Measurements from ENCODE around the gene HPCA.

Gene HPCA

DNA sequence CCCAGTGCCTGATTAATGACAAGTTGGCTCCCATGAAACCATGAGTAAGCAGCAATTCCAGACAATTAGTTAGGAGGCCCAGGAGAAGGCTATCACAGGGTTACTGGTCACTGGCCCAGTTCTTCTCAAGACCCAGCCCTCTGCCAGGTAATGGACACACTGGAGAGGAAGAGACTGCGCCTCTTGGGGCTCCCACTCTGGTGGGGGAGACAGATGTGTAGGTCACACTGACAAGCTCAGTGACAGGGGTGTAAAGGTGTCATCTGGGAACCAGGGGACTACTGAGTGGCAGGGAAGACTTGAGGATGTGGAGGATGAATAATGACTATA is 4.9 kb downstream of the HPCA start:
- TF ChIP-seq, protein P1, sequence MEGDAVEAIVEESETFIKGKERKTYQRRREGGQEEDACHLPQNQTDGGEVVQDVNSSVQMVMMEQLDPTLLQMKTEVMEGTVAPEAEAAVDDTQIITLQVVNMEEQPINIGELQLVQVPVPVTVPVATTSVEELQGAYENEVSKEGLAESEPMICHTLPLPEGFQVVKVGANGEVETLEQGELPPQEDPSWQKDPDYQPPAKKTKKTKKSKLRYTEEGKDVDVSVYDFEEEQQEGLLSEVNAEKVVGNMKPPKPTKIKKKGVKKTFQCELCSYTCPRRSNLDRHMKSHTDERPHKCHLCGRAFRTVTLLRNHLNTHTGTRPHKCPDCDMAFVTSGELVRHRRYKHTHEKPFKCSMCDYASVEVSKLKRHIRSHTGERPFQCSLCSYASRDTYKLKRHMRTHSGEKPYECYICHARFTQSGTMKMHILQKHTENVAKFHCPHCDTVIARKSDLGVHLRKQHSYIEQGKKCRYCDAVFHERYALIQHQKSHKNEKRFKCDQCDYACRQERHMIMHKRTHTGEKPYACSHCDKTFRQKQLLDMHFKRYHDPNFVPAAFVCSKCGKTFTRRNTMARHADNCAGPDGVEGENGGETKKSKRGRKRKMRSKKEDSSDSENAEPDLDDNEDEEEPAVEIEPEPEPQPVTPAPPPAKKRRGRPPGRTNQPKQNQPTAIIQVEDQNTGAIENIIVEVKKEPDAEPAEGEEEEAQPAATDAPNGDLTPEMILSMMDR (IDR thresholded peaks at IDR 0.05; ENCODE audit: extremely low read depth, missing control alignments) = no peak
- no peak for DNase-seq (ENCODE audit: low spot score)

DNA sequence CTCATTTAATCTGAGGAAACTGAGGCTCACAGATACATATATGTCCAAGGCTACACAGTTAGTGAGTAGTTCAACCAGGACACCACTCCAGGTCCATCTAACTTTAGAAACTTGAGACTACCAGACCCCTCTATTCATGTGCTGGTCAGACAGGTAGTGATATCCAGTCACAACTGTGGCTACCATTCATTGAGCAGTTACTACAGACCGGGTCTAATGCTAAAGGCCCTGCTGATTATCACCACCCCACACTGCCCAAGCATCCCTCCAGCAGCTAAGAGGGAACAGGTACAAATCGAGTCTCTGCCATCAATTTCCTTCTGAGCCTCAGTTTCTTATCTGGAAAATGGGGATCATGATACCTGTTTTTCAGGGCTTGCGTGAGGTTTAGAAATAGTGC is 5.3 kb downstream of the HPCA start:
- no peak for DNase-seq (ENCODE audit: low spot score)
- TF ChIP-seq, protein P1 (IDR thresholded peaks at IDR 0.05; ENCODE audit: extremely low read depth, missing control alignments) = no peak

DNA sequence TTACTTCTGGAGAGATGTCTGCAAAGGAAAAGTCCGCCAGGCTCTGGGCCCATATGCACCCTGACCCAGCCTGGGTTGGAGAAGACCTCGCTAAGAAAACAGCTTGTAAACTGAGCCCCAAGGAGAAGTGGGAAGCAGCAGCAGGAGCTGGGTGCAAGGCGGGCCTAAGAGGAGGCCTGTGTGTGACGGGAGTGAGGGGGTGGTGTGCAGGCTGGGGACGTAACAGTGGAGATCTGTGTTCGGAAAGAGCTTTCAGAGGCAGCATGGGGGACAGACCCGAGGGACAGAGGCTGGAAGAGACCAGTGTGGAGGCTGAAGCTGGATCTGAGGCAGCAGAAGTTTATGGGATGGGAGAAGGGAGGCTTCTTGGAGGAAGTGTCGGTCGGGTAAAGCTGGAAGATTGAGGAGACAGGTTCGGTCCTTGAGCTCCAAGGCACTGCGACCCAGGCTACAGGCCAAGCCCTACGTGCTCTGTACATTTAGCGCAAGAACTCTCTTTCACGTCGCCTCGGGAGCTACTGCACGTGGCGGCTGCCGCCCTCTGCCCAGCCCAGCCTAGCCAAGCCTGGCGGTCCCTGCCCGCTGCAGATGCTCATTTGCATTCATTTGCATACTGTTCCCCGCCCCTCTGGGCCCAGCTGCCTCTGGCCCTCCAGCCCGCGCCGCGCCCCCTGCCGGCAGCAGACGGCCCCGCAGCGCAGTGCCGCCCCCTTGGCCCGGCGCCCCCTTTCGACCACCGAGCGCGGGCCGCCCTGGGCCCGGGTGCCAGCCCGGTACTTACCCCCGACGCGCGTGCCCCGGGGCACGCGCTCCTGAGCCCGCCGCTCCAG is 6.3 kb downstream of the HPCA start:
- TF ChIP-seq, protein P1 (IDR thresholded peaks at IDR 0.05; ENCODE audit: extremely low read depth, missing control alignments) = peak; percentile 91
- DNase-seq (ENCODE audit: low spot score) = peak; percentile 83

DNA sequence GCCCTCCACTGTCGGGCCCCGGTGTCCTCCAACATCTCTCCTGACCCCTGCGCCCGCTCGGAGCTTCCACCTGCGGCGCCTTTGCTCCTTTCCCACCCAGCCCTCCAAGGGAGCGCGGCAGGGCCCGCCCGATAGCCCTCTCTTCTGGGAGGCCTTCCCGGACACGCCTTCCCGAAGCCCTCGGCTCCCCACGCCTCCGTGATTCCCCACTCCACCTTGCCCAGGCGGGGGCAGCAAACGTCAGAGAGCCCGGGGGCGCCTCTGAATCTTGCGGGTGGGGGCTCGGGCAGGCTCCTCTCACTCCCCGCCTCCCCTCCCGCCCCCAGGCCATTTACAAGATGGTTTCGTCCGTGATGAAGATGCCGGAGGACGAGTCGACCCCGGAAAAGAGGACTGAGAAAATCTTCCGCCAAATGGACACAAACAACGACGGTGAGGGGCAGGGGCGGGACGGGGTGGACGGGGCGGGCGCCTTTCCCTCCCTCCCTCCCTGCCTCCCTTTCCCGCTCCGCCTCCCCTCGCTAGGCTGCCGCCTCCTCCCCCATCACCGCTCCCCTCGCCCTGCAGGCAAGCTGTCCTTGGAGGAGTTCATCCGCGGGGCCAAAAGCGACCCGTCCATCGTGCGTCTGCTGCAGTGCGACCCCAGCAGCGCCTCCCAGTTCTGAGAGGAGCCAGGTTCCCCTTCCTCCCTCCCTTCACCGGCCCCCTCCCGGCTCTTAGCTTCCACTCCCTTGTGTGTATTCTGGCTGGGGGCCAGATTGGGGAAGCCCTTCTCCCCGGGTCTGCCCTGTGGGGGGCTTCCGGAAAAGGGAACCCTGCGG is 7.1 kb downstream of the HPCA start:
- TF ChIP-seq, protein P1 (IDR thresholded peaks at IDR 0.05; ENCODE audit: extremely low read depth, missing control alignments) = no peak
- no peak for DNase-seq (ENCODE audit: low spot score)

DNA sequence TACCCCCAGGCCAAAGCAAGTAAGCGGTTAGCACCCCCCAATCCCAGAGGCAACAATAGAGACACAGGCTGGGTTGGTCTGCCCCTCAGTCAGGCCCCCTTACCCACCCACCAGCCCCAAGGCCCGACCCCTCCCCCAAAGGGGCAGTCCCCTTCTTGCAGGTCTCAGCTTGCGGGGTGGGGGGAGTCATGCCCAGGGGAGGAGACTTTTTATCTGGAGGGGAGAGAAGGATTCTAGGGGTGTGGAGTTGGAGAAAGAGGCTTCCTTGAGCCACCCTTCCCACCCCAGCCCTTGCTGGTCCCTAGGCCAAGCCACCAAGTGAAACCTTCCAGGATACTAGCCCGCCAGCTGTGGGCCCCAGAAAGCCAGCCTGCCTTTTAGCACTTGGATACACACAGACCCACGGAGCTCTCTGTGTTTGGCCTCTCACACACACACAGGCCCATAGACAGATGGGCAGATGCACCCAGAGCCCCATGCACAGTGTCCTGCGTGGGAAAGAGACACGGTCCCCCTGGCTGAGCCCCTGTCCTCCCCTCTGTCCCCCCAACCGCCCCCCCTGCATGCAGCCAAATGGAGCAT is 7.8 kb downstream of the HPCA start:
- TF ChIP-seq, protein P1 (IDR thresholded peaks at IDR 0.05; ENCODE audit: extremely low read depth, missing control alignments) = no peak

DNA sequence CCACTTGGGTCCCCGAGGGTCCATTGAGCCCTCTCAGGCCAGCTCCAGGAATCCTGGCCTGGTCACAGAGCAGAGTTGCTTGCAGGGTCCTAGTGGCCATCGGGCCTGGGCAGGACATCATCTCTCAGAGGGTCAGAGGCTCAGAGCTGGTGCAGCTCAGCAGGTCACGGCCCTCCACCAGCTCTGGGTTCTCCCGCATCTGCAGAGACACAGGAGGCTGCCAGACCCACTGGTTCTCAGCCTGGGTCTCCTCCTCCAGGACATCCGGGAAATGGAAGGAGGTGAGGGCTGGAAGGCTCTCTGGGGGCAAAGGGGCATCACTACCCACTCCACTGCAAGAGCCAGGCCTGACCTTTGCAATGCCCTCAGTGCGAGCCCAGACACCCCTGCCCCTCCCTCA is 8.4 kb downstream of the HPCA start:
- no peak for DNase-seq (ENCODE audit: low spot score)
- TF ChIP-seq, protein P1 (IDR thresholded peaks at IDR 0.05; ENCODE audit: extremely low read depth, missing control alignments) = no peak

More for the DNA sequence above, 7.8 kb downstream of the HPCA start:
- DNase-seq (ENCODE audit: low spot score) = no peak

Measured in GM20000 (cell line).